PC-9 (cell line): Measurements from ENCODE around the gene LEKR1.

Source experiments
- EZH2 ChIP-seq: fragments of 200-600 bp; sonication (generic); IDR thresholded peaks from 2 replicates; pipeline ENCODE4 v1.8.0; 2017; ENCODE audit warnings: antibody characterized with exemption, low read depth
- TF ChIP-seq, protein P1 (sequence below): fragments of 200-600 bp; sonication (generic); conservative IDR thresholded peaks from 2 replicates; pipeline ENCODE4 v1.6.1; 2017; ENCODE audit warnings: mixed run types, antibody characterized with exemption, mild to moderate bottlenecking, moderate library complexity

DNA sequence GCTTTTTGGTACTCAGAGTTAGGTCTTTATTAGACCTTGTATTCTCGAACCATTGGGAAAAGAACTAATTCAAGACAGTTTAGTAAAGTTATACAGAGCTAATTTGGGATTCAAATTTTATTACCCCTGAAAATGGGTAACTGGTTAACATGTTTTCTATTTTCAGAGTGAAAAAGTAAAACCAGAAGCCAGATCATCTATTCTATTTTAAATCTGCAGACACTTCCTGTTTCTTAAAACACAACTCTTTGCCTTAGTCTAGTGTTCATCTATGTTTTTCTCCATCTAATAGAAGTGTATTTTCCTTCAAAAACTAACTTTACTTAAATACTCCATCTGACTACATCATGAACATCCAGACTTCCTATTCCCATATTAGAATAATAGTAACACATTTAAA lies 220.4 kb downstream of the LEKR1 start:
- TF ChIP-seq, protein P1, sequence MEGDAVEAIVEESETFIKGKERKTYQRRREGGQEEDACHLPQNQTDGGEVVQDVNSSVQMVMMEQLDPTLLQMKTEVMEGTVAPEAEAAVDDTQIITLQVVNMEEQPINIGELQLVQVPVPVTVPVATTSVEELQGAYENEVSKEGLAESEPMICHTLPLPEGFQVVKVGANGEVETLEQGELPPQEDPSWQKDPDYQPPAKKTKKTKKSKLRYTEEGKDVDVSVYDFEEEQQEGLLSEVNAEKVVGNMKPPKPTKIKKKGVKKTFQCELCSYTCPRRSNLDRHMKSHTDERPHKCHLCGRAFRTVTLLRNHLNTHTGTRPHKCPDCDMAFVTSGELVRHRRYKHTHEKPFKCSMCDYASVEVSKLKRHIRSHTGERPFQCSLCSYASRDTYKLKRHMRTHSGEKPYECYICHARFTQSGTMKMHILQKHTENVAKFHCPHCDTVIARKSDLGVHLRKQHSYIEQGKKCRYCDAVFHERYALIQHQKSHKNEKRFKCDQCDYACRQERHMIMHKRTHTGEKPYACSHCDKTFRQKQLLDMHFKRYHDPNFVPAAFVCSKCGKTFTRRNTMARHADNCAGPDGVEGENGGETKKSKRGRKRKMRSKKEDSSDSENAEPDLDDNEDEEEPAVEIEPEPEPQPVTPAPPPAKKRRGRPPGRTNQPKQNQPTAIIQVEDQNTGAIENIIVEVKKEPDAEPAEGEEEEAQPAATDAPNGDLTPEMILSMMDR = no peak
- TF ChIP-seq EZH2 = no peak
